HepG2 (cell line): ENCODE measurements around the gene PDLIM4. TPM values are rescaled to one million over a fixed set of nuclear protein-coding genes. Genes with fewer than 3 reads are reported as not detected.

Source experiments
- ATAC-seq: fragments of 200-7000 bp; cut with Tn5 transposase; 3 replicates; pipeline ENCODE4 v1.9.1; 2020; ENCODE audit warnings: mild to moderate bottlenecking, moderate library complexity
- BruUV-seq: library from RNA; stranded (reverse); fragments of 400-500 nt; replicated peaks from 2 replicates; lab custom pipeline; 2021; lab: Mats Ljungman, UMichigan
- CTCF ChIA-PET: fragments of 300-600 bp; formaldehyde crosslinking; extraction: SDS; loops from one replicate; lab custom pipeline; 2021; ENCODE audit warnings: low total read pairs, inconsistent platforms, low intra/inter-chr PET ratio; lab: Yijun Ruan, JAX
- POLR2A ChIA-PET: fragments of 350-600 bp; sonication (Branson Sonifier 250); formaldehyde crosslinking; loops from one replicate; lab custom pipeline; 2020; ENCODE audit warnings: antibody characterized with exemption, inconsistent platforms; lab: Yijun Ruan, JAX
- DNase-seq: peaks from one replicate; pipeline ENCODE4 v3.0.0-alpha.2; 2015; ENCODE audit warnings: low spot score
- FAIRE-seq: peaks from 3 replicates; lab custom pipeline; 2011; peaks lifted over from hg19 to GRCh38; lab: Jason Lieb, UNC
- H2AFZ ChIP-seq: one replicate; pipeline ENCODE4 v1.6.1; 2011; ENCODE audit warnings: low read length, inconsistent platforms
- H3K27ac ChIP-seq: fragments of 300-600 bp; 3 replicates; pipeline ENCODE4 v1.8.0; 2011; ENCODE audit warnings: mixed run types, mild to moderate bottlenecking, mixed read lengths, low read length, inconsistent platforms; ENCODE audit not compliant: insufficient read depth; ENCODE audit errors: extremely low read length
- H3K27me3 ChIP-seq, 2 experiments: fragments of 200-600 bp in 1 of 2; 2 replicates in 1 of 2; 3 replicates in 1 of 2; pipeline versions ENCODE4 v1.6.0 to v1.8.0; 2011; ENCODE audit warnings: low read length in 2 of 2, mild to moderate bottlenecking in 2 of 2, moderate library complexity in 2 of 2, inconsistent platforms in 1 of 2; ENCODE audit not compliant: insufficient read depth in 2 of 2, control insufficient read depth in 1 of 2
- H3K36me3 ChIP-seq, 2 experiments: fragments of 200-600 bp in 1 of 2; replicated peaks in 1 of 2; 2 replicates in 1 of 2; 3 replicates in 1 of 2; pipeline versions ENCODE4 v1.5.1 to v1.8.0; 2011; ENCODE audit warnings: low read length in 2 of 2, inconsistent platforms in 1 of 2; ENCODE audit not compliant: insufficient read depth in 2 of 2, control insufficient read depth in 1 of 2
- H3K4me1 ChIP-seq: 2 replicates; pipeline ENCODE4 v1.5.1; 2012; ENCODE audit warnings: low read length, inconsistent platforms; ENCODE audit not compliant: insufficient read depth
- H3K4me2 ChIP-seq: 2 replicates; pipeline ENCODE4 v1.6.0; 2011; ENCODE audit warnings: low read depth, low read length, inconsistent platforms
- H3K4me3 ChIP-seq, 3 experiments: fragments of 200-600 bp in 1 of 3; sonication (generic), shearing (Covaris generic) in 1 of 3; replicated peaks in 1 of 3; 2 replicates each; pipeline ENCODE4 v1.5.1; 2011 to 2016; ENCODE audit warnings: low read length in 3 of 3, inconsistent platforms in 2 of 3, low read depth in 2 of 3, mild to moderate bottlenecking in 2 of 3, control low read depth in 1 of 3, mixed read lengths in 1 of 3; ENCODE audit not compliant: insufficient read depth in 1 of 3
- H3K79me2 ChIP-seq: one replicate; pipeline ENCODE4 v1.6.1; 2011; ENCODE audit warnings: low read length, inconsistent platforms; ENCODE audit not compliant: insufficient read depth
- H3K9ac ChIP-seq: 2 replicates; pipeline ENCODE4 v1.6.0; 2011; ENCODE audit warnings: mild to moderate bottlenecking, low read depth, low read length, inconsistent platforms; ENCODE audit not compliant: insufficient read depth
- H3K9me3 ChIP-seq: 2 replicates; pipeline ENCODE4 v1.5.1; 2012; ENCODE audit warnings: mild to moderate bottlenecking, low read length
- H4K20me1 ChIP-seq: 2 replicates; pipeline ENCODE4 v1.6.0; 2011; ENCODE audit warnings: inconsistent platforms, mild to moderate bottlenecking, low read length, moderate library complexity; ENCODE audit not compliant: insufficient read depth
- AGO2 ChIP-seq: fragments of 200-400 bp; formaldehyde crosslinking; optimal IDR thresholded peaks from 2 replicates; pipeline ENCODE3; 2017; ENCODE audit warnings: mild to moderate bottlenecking, low read depth, low read length, moderate library complexity
- EP300 ChIP-seq, 3 experiments: sonication (generic) in 1 of 3; formaldehyde crosslinking in 1 of 3; IDR thresholded peaks; 2 replicates each; pipeline versions ENCODE4 v1.5.1 to v1.6.1; 2011 to 2020; ENCODE audit warnings: low read depth in 2 of 3, low read length in 2 of 3, borderline replicate concordance in 1 of 3, improper control_type of control experiment in 1 of 3, mild to moderate bottlenecking in 1 of 3, missing genetic modification reagents in 1 of 3, moderate library complexity in 1 of 3
- IRF2 ChIP-seq: IDR thresholded peaks from 2 replicates; pipeline ENCODE4 v1.6.1; 2018; ENCODE audit warnings: missing genetic modification reagents, missing compliant biosample characterization
- PAWR ChIP-seq: sonication (generic); formaldehyde crosslinking; IDR thresholded peaks from 2 replicates; pipeline ENCODE4 v1.4.0; 2020; ENCODE audit warnings: missing genetic modification reagents, mild to moderate bottlenecking, borderline replicate concordance
- SOX5 ChIP-seq: IDR thresholded peaks from 2 replicates; pipeline ENCODE4 v1.6.1; 2016; ENCODE audit warnings: borderline replicate concordance
- SP4 ChIP-seq: sonication (generic); formaldehyde crosslinking; IDR thresholded peaks from 2 replicates; pipeline ENCODE4 v1.8.1; 2023; ENCODE audit warnings: mild to moderate bottlenecking, missing genetic modification reagents
- ZNF263 ChIP-seq: sonication (generic); formaldehyde crosslinking; IDR thresholded peaks from 2 replicates; pipeline ENCODE4 v1.4.0; 2020; ENCODE audit warnings: missing genetic modification reagents
- ZNF510 ChIP-seq: sonication (generic); formaldehyde crosslinking; IDR thresholded peaks from 2 replicates; pipeline ENCODE4 v1.4.0; 2020; ENCODE audit warnings: low read depth, mild to moderate bottlenecking, missing genetic modification reagents
- ZNF512B ChIP-seq: sonication (generic); formaldehyde crosslinking; IDR thresholded peaks from 2 replicates; pipeline ENCODE4 v1.5.1; 2020; ENCODE audit warnings: missing genetic modification reagents, mild to moderate bottlenecking, borderline replicate concordance
- ZNF576 ChIP-seq: sonication (generic); formaldehyde crosslinking; IDR thresholded peaks from 2 replicates; pipeline ENCODE4 v1.4.0; 2020; ENCODE audit warnings: mild to moderate bottlenecking, missing genetic modification reagents
- ZNF672 ChIP-seq: sonication (generic); formaldehyde crosslinking; IDR thresholded peaks from 2 replicates; pipeline ENCODE4 v1.8.1; 2022; ENCODE audit warnings: missing genetic modification reagents
- WGBS: methylation state at CpG from one replicate; pipeline ENCODE4 v1.1.6; 2017; ENCODE audit warnings: low lambda C conversion rate; 5-methylcytosine and 5-hydroxymethylcytosine counted together
- in situ Hi-C: cut with HindIII; loops from 2 replicates; pipeline ENCODE4 v1.10.0; 2017; ENCODE audit warnings: low pct_unique_long_range_greater_than_20kb; ENCODE audit not compliant: extremely low pct_ligation_motif_present
- intact Hi-C: fragments of 100-400 bp; cut with micrococcal nuclease; formaldehyde crosslinking; loops from one replicate; pipeline ENCODE4 v1.10.0; 2022; ENCODE audit not compliant: unreplicated experiment
- polyA plus RNA-seq, 8 experiments: library from polyadenylated mRNA; depleted of rRNA in 3 of 8; stranded (reverse) in 7 of 8; unstranded in 1 of 8; fragments of >200 nt; fragmentation: Illumina TruSeq in 4 of 8; extraction: Trizol in 4 of 8; gene quantifications; 2 replicates each; pipeline versions ENCODE4 v1.2.1 to v1.2.3, GENCODE V29; 2011 to 2016; ENCODE audit warnings: low read depth in 4 of 8, missing spikeins in 1 of 8, mixed read lengths in 1 of 8; ENCODE audit not compliant: insufficient read depth in 1 of 8
- total RNA-seq, 5 experiments: library from RNA; depleted of rRNA; stranded (reverse); fragments of >200 nt; fragmentation: Illumina TruSeq; extraction: Trizol; gene quantifications; 2 replicates each; pipeline ENCODE4 v1.2.3, GENCODE V29; 2016; ENCODE audit warnings: low read depth in 1 of 5

PDLIM4 gene
- total and polyA plus RNA-seq, 2 of the 13 experiments (the other 11 are each of a cell fraction or from before 2014, with no cell fraction given) = 1.1 to 2.3 TPM

DNA sequence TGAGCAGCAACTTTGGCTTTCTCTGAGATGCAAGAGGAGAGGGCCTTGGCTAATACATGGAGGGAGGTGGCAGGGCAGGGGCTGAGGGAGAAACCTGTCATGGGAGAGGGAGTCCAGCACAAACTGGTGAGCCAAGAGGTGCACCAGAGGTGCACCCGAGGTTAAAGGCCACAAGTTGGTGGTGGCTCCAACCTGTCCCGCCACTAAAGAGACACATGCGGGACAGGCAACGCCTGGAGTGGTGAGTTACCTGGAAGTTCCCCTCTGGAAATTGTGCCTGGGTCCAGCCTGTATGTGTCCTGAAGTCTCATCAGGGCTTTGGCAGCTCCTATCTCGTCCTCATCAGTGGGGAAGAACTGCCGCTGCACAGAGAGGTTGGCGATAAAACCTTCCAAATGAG lies 43.8 kb upstream of the PDLIM4 start:
- no peak for FAIRE-seq
- Histone ChIP-seq H3K9me3 (no peaks in the 10 kb centered on the region), H2AFZ (no peak overlapping the region)
- in situ Hi-C loops = no loop called here
- WGBS = 92% methylated on average over 4 of the region's 7 CpGs
- no peak for TF ChIP-seq SOX5 (CRISPR knock-in tag)
- no peak for TF ChIP-seq IRF2 (CRISPR knock-in tag)
- TF ChIP-seq EP300 (IDR thresholded peaks at IDR 0.05; ENCODE audit: low read depth in 2 of 2, low read length in 2 of 2) = no peak
- no peak for TF ChIP-seq EP300 (CRISPR knock-in tag; IDR thresholded peaks at IDR 0.05; ENCODE audit: borderline replicate concordance)
- no peak for TF ChIP-seq ZNF576 (CRISPR knock-in tag)
- TF ChIP-seq AGO2 = no peak
- no peak for TF ChIP-seq PAWR (CRISPR knock-in tag)
- TF ChIP-seq ZNF510 (CRISPR knock-in tag) = no peak
- TF ChIP-seq SP4 (CRISPR knock-in tag) = no peak
- no peak for TF ChIP-seq ZNF263 (CRISPR knock-in tag)
- no peak for TF ChIP-seq ZNF672 (CRISPR knock-in tag)
- TF ChIP-seq ZNF512B (CRISPR knock-in tag) = no peak
- TF ChIP-seq, all 625 proteins: peak for 0
- BruUV-seq = no TSS peak
- H3K36me3 ChIP-seq = peaks cover 19 to 76% of the 10 kb centered on the region in 2 experiments
- ChIA-PET POLR2A (no interaction called here), CTCF (no interaction called here)
- no peak overlapping the region for H3K9ac ChIP-seq
- H3K4me2 ChIP-seq = no peak overlapping the region
- H3K4me3 ChIP-seq = no peak overlapping the region
- no peaks in the 10 kb centered on the region for H3K79me2 ChIP-seq
- no peaks in the 10 kb centered on the region for H3K27me3 ChIP-seq
- DNase-seq (no peak), ATAC-seq (no peak)
- H4K20me1 ChIP-seq = no peaks in the 10 kb centered on the region
- H3K4me1 ChIP-seq = no peaks in the 10 kb centered on the region
- intact Hi-C loops = no loop called here
- H3K27ac ChIP-seq = no peak overlapping the region
